Measurements from ENCODE around the gene CIBAR2. TPM values are rescaled to one million over a fixed set of nuclear protein-coding genes. Genes with fewer than 3 reads are reported as not detected.

The CIBAR2 gene
- total RNA-seq, 3 donors from 2014 or later (not counting 1 experiment from before 2014, with no cell fraction given) = not detected

DNA sequence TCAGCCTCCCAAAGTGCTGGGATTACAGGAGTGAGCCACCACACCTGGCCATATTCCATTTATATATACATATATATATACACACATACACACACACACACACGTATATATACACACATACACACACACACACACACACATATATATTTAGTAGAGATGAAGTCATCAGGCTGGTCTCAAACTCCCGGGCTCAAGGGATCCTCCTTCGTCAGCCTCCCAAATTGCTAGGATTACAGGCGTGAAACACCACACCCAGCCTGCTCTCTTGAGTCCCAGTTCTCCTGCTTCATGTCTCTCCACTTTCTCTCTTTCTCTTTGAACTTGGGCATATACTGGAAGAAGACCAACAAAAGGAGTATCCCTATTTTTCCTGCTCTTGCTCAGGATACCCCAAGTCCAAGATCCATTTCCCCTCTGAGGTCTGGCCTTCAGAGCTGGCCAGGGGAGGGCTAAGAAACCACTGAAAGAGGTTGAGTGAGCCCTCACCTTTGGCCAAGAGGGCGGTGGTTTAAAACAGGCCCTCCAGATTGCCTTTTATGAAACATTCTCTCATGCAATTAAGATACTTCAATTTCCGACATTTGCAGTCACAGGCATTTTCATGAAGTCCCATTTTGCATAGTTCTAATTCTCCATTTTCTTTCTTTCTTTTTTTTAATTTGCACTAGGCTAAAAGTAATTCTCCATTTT, 37.9 kb downstream of the CIBAR2 start:
- H3K27ac ChIP-seq (ENCODE audit: low read length) = no peak overlapping the region
- peaks cover 13% of the 10 kb centered on the region for H3K36me3 ChIP-seq (ENCODE audit: control insufficient read depth, insufficient read depth, low read length)
- H3K4me1 ChIP-seq (ENCODE audit: control insufficient read depth, insufficient read depth, low read length) = peaks cover 6% of the 10 kb centered on the region
- Mint-ChIP-seq H3K27ac (no peak overlapping the region), H3K36me3 (no peaks in the 10 kb centered on the region), H3K9me3 (no peaks in the 10 kb centered on the region), H3K4me1 (no peaks in the 10 kb centered on the region), H3K27me3 (ENCODE audit: low read depth in 2 of 2) (no peaks in the 10 kb centered on the region), H3K4me3 (no peak overlapping the region)
- 94% methylated on average over 5 of the region's 6 CpGs for WGBS (ENCODE audit: insufficient coverage)
- H3K4me3 ChIP-seq (ENCODE audit: low read length) = no peak overlapping the region
- H3K27me3 ChIP-seq (ENCODE audit: control insufficient read depth, insufficient read depth, low read length) = no peaks in the 10 kb centered on the region
- DNase-seq (no peak), ATAC-seq (no peak)
- H3K9me3 ChIP-seq (ENCODE audit: control insufficient read depth, insufficient read depth, low read length) = no peaks in the 10 kb centered on the region
- intact Hi-C loops (cut with micrococcal nuclease) = no loop called here
- TF ChIP-seq, protein P1, sequence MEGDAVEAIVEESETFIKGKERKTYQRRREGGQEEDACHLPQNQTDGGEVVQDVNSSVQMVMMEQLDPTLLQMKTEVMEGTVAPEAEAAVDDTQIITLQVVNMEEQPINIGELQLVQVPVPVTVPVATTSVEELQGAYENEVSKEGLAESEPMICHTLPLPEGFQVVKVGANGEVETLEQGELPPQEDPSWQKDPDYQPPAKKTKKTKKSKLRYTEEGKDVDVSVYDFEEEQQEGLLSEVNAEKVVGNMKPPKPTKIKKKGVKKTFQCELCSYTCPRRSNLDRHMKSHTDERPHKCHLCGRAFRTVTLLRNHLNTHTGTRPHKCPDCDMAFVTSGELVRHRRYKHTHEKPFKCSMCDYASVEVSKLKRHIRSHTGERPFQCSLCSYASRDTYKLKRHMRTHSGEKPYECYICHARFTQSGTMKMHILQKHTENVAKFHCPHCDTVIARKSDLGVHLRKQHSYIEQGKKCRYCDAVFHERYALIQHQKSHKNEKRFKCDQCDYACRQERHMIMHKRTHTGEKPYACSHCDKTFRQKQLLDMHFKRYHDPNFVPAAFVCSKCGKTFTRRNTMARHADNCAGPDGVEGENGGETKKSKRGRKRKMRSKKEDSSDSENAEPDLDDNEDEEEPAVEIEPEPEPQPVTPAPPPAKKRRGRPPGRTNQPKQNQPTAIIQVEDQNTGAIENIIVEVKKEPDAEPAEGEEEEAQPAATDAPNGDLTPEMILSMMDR (IDR thresholded peaks at IDR 0.05) = no peak

DNA sequence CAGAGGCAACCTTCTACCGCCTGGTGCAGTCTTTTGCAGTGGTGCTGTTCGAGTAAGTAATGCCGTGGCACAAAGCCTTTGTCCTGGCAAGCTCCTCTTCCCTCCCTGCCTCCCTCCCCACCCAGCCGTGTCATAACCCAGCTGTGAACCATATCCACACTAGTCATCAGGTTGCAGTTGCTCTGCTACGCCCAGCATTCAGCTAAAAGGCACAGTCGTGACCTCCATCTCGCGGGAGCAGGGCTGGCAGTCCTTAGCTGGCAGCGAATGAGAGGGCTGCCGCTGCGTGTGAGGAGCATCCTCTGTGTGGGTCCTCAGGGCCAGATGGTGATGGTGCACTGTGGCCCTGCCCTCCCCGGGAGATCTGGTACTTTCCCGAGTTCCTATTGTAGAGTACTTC, 39.3 kb downstream of the CIBAR2 start:
- Histone ChIP-seq H3K27ac (ENCODE audit: low read length) (no peak overlapping the region), H3K4me3 (ENCODE audit: low read length) (no peak overlapping the region), H3K9me3 (ENCODE audit: control insufficient read depth, insufficient read depth, low read length) (no peaks in the 10 kb centered on the region), H3K36me3 (ENCODE audit: control insufficient read depth, insufficient read depth, low read length) (peaks cover 13% of the 10 kb centered on the region), H3K4me1 (ENCODE audit: control insufficient read depth, insufficient read depth, low read length) (peaks cover 6% of the 10 kb centered on the region), H3K27me3 (ENCODE audit: control insufficient read depth, insufficient read depth, low read length) (no peaks in the 10 kb centered on the region)
- no peak for ATAC-seq
- Mint-ChIP-seq H3K36me3 (no peaks in the 10 kb centered on the region), H3K9me3 (no peaks in the 10 kb centered on the region), H3K4me3 (no peak overlapping the region), H3K27me3 (ENCODE audit: low read depth in 2 of 2) (no peaks in the 10 kb centered on the region), H3K4me1 (no peaks in the 10 kb centered on the region), H3K27ac (no peak overlapping the region)
- 90% methylated on average over 12 of the region's 13 CpGs for WGBS (ENCODE audit: insufficient coverage)
- intact Hi-C loops (cut with micrococcal nuclease) = no loop called here
- no peak for DNase-seq
- TF ChIP-seq, protein P1 (IDR thresholded peaks at IDR 0.05) = no peak

DNA sequence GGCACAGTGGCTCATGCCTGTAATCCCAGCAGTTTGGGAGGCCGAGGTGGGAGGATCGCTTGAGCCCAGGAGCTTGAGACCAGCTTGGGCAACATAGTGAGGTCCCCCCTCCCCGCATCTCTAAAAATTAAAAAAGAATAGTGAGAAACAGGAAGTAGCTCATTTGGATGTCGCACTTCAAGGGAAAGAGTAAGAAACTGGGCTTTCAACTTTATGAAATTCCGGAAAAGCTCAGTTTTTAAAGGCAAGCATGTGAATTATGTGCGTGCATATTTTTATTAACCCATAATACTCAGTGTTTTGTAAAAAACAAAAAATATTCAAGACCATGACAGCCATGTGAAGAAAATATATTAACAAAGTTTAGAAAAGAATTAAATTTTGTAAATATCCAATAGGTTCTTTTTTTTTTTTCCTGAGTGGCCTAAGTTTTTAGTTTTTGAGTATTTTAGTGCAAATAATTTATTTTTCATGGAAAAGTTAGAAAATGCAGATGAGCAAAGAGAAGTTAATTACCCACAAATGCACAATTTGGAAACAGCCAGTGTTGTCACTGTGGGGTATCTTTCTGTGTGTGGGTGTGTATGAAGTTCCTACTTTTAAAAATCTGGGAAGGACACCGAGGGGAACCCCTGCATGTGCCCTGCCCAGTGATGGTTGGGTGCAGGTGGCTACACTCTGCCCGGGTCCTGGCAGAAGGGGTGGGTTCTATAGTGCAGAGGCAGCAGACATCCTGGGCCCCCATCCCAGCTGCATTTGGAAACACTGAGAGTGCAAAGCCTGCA, 40.0 kb downstream of the CIBAR2 start:
- ATAC-seq = no peak
- intact Hi-C loops (cut with micrococcal nuclease) = no loop called here
- no peaks in the 10 kb centered on the region for H3K36me3 Mint-ChIP-seq
- TF ChIP-seq, protein P1 (IDR thresholded peaks at IDR 0.05) = no peak
- DNase-seq = no peak
- Histone ChIP-seq H3K36me3 (ENCODE audit: control insufficient read depth, insufficient read depth, low read length) (peaks cover 14% of the 10 kb centered on the region), H3K27me3 (ENCODE audit: control insufficient read depth, insufficient read depth, low read length) (no peaks in the 10 kb centered on the region), H3K4me1 (ENCODE audit: control insufficient read depth, insufficient read depth, low read length) (peaks cover 6% of the 10 kb centered on the region), H3K9me3 (ENCODE audit: control insufficient read depth, insufficient read depth, low read length) (no peaks in the 10 kb centered on the region), H3K27ac (ENCODE audit: low read length) (no peak overlapping the region), H3K4me3 (ENCODE audit: low read length) (no peak overlapping the region)
- no peak overlapping the region for H3K4me3 Mint-ChIP-seq
- no peaks in the 10 kb centered on the region for H3K9me3 Mint-ChIP-seq
- no peaks in the 10 kb centered on the region for H3K27me3 Mint-ChIP-seq (ENCODE audit: low read depth in 2 of 2)
- no peaks in the 10 kb centered on the region for H3K4me1 Mint-ChIP-seq
- 87% methylated on average over 6 of the region's 8 CpGs for WGBS (ENCODE audit: insufficient coverage)
- no peak overlapping the region for H3K27ac Mint-ChIP-seq

All from natural killer cell (primary cell).